SJCRH30 (cell line): ENCODE results near the gene ATXN7. TPM values are rescaled to one million over a fixed set of nuclear protein-coding genes. Genes with fewer than 3 reads are reported as not detected.

Experiments
- DNase-seq, 2 experiments: peaks; one replicate each; pipeline ENCODE4 v3.0.0-alpha.2; 2015 to 2020
- H3K27ac ChIP-seq: fragments of 250-450 bp; sonication (Bioruptor Pico); 2 replicates; pipeline ENCODE4 v1.5.1; 2020; ENCODE audit warnings: mild to moderate bottlenecking, moderate library complexity
- H3K27me3 ChIP-seq: fragments of 250-450 bp; sonication (Bioruptor Pico); 2 replicates; pipeline ENCODE4 v1.5.1; 2020; ENCODE audit warnings: mild to moderate bottlenecking, moderate library complexity
- H3K36me3 ChIP-seq: fragments of 250-450 bp; sonication (Bioruptor Pico); 2 replicates; pipeline ENCODE4 v1.5.1; 2020; ENCODE audit warnings: mild to moderate bottlenecking, moderate library complexity
- H3K4me1 ChIP-seq: fragments of 250-450 bp; sonication (Bioruptor Pico); 2 replicates; pipeline ENCODE4 v1.5.1; 2020; ENCODE audit warnings: mild to moderate bottlenecking, moderate library complexity
- H3K4me3 ChIP-seq: fragments of 250-450 bp; sonication (Bioruptor Pico); 2 replicates; pipeline ENCODE4 v1.5.1; 2020; ENCODE audit warnings: mild to moderate bottlenecking, moderate library complexity
- H3K9me3 ChIP-seq: fragments of 250-450 bp; sonication (Bioruptor Pico); replicated peaks from 2 replicates; pipeline ENCODE4 v1.5.1; 2020; ENCODE audit warnings: mild to moderate bottlenecking, moderate library complexity
- total RNA-seq: library from RNA; depleted of rRNA; stranded (reverse); fragments of >200 nt; shearing (Covaris generic); gene quantifications from 2 replicates; pipeline ENCODE4 v1.2.3, GENCODE V29; 2014

The ATXN7 gene
- total RNA-seq, 1 experiment from 2014 or later, result 10.4 TPM

DNA sequence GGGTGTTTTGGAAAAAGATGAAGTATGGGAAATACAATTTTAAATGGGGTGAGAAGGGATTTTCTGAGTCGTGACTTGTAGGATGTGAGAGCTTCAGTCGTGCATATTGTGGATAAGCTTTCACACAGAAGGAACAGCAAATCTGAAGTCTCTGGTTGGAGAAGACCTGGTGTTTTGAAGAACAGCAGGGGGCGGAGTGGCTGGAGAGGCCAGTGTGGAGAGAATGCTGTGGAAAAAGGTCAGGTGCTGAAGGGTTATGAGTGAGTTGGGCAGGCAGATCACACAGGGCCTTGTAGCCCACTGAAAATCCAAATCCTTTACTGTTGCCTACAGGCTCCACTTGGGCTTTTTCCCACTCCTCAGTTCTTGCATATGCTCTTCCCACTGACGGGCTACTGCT is 62.6 kb downstream of the ATXN7 start:
- Histone ChIP-seq H3K27ac (no peak overlapping the region), H3K4me1 (no peaks in the 10 kb centered on the region), H3K36me3 (peaks cover 7% of the 10 kb centered on the region), H3K9me3 (no peaks in the 10 kb centered on the region), H3K4me3 (no peak overlapping the region), H3K27me3 (no peaks in the 10 kb centered on the region)
- no peak for DNase-seq

DNA sequence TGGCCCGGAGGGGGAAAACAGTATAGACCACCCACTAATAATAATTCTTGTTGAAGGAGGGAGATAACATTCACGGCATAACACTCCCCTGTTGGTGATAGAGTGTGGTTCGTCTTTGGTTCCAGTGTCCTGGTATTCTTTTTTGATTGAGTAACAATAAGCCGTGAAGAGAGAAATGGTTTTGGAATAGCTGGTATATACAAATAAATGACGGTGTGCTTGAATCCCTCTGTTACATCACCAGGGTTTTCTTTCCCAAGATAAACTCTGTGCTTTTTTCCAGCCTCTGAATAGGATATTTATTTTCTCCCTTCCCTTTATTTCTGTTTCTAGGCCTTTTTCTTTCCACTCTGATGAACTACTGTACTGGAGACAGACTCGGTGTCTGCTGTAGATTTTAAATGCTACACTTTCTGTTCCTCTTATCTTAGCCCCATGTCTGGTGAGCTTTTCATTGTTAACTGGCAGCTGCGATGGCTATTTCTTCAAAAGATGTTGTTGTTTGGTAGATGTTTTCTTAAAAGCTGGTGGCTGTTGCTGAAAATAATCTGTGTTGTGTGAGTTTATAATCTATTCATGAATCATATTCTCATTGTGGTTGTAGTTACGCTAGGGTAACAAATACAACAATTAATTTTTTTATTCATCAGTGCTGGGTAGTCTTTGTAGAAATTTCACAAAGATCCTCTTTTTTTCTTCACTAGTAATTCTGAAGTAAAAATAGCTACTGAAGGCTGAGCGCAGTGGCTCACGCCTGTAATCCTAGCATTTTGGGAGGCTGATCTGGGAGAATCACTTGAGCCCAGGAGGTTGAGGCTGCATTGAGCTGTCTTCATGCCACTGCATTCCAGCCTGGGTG is 64.0 kb downstream of the ATXN7 start:
- DNase-seq, result no peak
- no peaks in the 10 kb centered on the region for H3K9me3 ChIP-seq
- peaks cover 2% of the 10 kb centered on the region; the same call in 1 of the 2 replicates for H3K36me3 ChIP-seq
- H3K4me3 ChIP-seq, result no peak overlapping the region
- no peaks in the 10 kb centered on the region for H3K4me1 ChIP-seq
- no peaks in the 10 kb centered on the region for H3K27me3 ChIP-seq
- no peak overlapping the region for H3K27ac ChIP-seq

- no peaks in the 10 kb centered on the region for H3K4me1 ChIP-seq
- H3K27ac ChIP-seq, result no peak overlapping the region
- no peaks in the 10 kb centered on the region for H3K9me3 ChIP-seq
- no peaks in the 10 kb centered on the region; the same call in none of the 2 replicates for H3K36me3 ChIP-seq
- no peak overlapping the region for H3K4me3 ChIP-seq
- no peaks in the 10 kb centered on the region for H3K27me3 ChIP-seq
- DNase-seq, result no peak
These were observed 67.6 kb downstream of the ATXN7 start for GRCh38 chr3:63931290-63931689.

DNA sequence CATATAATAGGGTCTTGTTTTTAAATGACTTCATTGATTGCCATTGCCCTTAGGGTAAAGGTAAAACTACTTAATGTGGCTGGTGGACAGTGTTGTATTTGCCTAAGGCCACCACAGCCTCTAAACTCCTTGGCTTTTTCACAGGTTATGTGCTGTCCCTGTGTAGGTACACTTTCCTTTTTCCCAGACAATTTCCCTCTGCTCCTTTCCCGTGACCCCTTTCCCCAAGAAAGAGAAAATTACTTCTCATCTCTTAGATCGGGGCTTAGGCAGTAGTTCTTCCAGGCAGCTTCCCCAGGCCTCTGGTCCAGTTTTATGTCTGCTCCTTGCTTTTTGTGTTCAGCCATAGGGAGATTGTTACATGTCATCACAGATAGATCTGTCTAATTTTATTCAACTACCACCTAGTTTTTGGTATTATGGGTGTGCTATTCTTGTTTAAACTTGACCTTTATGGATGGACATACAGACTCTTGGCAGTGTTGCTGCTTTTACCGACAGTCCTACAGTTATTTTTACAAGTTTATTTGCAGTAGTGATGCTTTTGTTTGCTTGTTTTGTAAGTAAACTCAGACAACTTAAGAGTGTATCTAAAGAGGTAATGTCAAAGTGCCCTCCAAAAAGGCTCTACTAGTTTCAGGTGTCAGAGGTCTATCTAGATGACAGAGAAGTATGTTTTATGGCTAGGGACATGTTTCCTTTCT is 69.0 kb downstream of the ATXN7 start:
- H3K4me1 ChIP-seq, result no peaks in the 10 kb centered on the region
- DNase-seq, result no peak
- no peaks in the 10 kb centered on the region for H3K27me3 ChIP-seq
- H3K9me3 ChIP-seq, result no peaks in the 10 kb centered on the region
- H3K4me3 ChIP-seq, result no peak overlapping the region
- no peaks in the 10 kb centered on the region; the same call in 1 of the 2 replicates for H3K36me3 ChIP-seq
- no peak overlapping the region for H3K27ac ChIP-seq

DNA sequence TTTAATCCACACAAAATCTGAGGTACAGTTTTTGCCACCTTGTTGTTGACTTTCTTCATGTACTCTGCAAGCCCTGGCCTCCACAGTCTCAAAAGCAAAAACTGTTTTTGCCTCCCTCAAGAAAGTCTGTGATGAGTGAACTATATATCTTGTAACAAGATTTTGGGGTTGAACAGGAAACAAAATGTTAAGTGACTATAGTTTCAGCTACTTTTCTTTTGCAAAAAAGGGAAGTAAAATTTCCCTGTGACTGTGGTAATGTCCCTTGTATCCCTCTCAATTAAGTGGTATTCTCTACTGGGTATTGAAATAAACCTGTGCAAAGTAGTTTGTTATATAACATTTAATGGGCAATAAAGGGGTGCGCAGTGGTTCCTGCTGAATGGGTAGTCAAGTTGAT is 69.8 kb downstream of the ATXN7 start:
- H3K27me3 ChIP-seq, result no peaks in the 10 kb centered on the region
- no peaks in the 10 kb centered on the region; the same call in 1 of the 2 replicates for H3K36me3 ChIP-seq
- H3K4me3 ChIP-seq, result no peak overlapping the region
- H3K9me3 ChIP-seq, result no peaks in the 10 kb centered on the region
- no peaks in the 10 kb centered on the region for H3K4me1 ChIP-seq
- no peak for DNase-seq
- H3K27ac ChIP-seq, result no peak overlapping the region

DNA sequence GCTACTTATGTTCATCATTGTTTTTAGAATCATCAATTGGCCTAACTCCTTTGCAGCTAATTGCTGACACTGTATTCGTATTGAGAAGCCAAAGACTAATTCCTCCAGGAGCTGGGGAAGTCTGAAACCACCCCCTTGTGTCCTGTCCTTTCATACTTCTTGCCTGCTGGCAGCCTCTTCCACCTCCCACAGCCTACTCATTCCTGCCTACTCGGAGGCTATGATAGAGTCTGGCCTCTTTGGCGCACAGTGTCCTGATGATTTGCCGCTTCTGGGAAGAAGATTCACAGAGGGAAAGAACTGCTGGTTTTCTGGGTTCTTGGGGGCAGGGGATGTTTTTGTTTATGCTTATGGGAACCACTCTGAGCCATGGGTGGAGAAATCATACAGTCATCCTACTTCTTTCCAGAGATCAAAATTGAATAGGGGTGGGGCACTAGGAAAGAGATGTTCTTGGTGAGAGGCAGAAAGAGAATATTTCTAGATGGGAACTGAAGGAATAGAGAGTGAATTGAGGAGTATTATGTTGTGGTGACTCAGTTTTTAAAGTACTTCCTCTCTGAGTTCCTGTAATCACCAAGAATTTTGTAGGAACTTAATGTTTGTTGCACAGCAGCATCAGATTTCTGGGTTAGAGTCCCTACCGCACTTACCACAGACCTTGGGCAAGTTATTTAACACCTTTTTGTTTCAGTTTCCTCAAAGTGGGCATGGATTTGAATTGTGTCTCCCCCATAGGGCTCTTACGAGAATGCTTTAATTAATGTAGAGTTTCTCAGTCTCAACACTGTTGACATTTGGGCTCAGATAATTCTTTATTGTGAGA is 70.6 kb downstream of the ATXN7 start:
- H3K27me3 ChIP-seq, result no peaks in the 10 kb centered on the region
- no peak overlapping the region for H3K27ac ChIP-seq
- H3K9me3 ChIP-seq, result no peaks in the 10 kb centered on the region
- no peak for DNase-seq
- H3K36me3 ChIP-seq, result no peaks in the 10 kb centered on the region; the same call in 1 of the 2 replicates
- no peak overlapping the region for H3K4me3 ChIP-seq
- H3K4me1 ChIP-seq, result no peaks in the 10 kb centered on the region

DNA sequence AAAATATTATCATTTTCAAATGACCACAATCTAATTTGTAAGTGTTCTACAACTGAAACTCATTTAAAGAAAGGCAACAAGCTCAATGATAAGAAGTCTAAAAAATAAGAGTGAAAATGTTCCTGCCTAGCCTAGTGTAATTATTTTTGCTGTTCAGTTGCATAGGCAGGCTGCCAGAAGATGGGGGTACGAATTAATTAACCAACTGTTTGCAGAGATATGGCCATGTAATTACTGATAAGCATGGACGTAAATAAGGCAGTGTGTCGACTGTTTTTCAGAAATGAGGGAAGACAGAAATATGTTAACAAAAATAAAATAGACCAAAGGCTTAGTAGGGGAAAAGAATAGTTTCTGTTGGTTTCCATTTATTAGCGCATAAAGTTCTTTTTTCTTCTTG is 73.3 kb downstream of the ATXN7 start:
- Histone ChIP-seq H3K27me3 (no peaks in the 10 kb centered on the region), H3K36me3 (no peaks in the 10 kb centered on the region; the same call in 1 of the 2 replicates), H3K9me3 (no peaks in the 10 kb centered on the region), H3K4me3 (no peak overlapping the region), H3K4me1 (no peaks in the 10 kb centered on the region), H3K27ac (no peak overlapping the region)
- DNase-seq, result no peak

DNA sequence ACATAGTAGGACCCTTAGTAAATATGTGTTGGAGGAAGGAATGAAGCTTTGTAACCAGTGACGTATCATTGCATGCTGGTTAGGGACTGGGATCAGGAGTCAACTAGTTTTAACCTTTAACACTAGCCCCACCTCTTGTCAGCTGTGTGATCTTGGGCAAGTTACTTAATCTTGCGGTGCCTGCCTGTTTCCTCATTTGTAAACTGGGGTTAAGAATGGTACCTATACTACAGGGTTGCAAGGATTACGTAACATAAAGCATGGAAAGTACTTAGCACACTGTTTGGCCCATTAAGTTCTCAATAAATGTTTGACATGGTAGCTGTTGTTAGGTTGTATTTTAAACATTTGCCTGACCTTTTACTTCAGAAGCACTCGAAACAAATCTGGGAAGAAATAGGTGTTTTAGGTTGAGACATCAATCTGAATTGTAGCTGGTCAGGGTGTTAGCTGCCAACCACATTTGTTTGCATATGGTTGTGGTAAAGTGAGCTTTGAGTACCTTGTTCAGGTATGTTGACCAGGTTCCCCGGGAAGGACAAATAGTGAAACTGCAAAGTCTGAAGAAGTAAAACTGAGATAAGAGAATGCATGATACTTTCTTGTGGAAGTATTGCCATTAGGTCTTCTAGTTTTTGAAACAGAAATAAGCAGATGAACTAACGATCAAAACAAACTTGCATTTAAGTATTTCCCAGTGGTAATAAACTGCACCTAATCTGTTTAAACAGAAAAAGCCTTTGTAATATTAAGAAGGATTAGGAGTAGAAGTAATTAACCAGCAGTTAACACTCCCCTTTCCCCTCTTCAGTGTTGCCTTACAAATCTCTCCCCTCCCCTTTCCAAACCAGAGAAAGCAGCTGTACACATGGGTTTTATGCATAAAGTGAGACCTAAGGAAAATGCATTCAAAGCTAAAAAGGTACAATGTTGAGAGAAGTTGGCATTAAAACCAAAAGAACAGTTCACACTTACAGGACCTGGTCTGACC is 74.3 kb downstream of the ATXN7 start:
- no peaks in the 10 kb centered on the region for H3K27me3 ChIP-seq

DNA sequence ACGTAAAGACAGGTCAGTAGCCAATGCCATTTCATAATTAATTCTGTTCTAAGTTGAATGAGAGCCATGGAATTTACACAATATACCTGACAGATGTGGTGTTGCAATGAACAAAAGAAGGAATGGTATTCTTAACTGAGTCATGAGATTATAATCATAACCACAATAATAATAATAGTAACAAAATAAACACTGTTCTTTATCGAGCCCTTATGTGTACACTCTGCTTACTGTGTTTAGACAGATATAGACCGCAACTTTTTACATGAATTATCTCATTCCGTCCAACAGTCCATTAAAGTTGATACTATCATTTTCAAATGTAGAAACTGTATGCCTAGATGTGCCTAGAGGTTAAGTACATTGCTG is 76.7 kb downstream of the ATXN7 start:
- DNase-seq, result no peak
- Histone ChIP-seq H3K36me3 (no peaks in the 10 kb centered on the region; the same call in 1 of the 2 replicates), H3K4me1 (no peaks in the 10 kb centered on the region), H3K27ac (no peak overlapping the region), H3K27me3 (no peaks in the 10 kb centered on the region), H3K9me3 (no peaks in the 10 kb centered on the region), H3K4me3 (no peak overlapping the region)

More for the DNA sequence above, 74.3 kb downstream of the ATXN7 start:
- no peak for DNase-seq
- Histone ChIP-seq H3K36me3 (no peaks in the 10 kb centered on the region; the same call in 1 of the 2 replicates), H3K4me3 (no peak overlapping the region), H3K27ac (no peak overlapping the region), H3K9me3 (no peaks in the 10 kb centered on the region), H3K4me1 (no peaks in the 10 kb centered on the region)

GRCh38 chr3:63942528-63942927 is 78.9 kb downstream of the ATXN7 start:
- Histone ChIP-seq H3K27me3 (no peaks in the 10 kb centered on the region), H3K4me1 (no peaks in the 10 kb centered on the region), H3K36me3 (no peaks in the 10 kb centered on the region), H3K9me3 (no peaks in the 10 kb centered on the region), H3K27ac (no peak overlapping the region), H3K4me3 (no peak overlapping the region)
- no peak for DNase-seq

- DNase-seq, result no peak
- Histone ChIP-seq H3K27me3 (no peaks in the 10 kb centered on the region), H3K4me3 (no peak overlapping the region)
These were observed 80.0 kb downstream of the ATXN7 start for GRCh38 chr3:63943678-63944077.

DNA sequence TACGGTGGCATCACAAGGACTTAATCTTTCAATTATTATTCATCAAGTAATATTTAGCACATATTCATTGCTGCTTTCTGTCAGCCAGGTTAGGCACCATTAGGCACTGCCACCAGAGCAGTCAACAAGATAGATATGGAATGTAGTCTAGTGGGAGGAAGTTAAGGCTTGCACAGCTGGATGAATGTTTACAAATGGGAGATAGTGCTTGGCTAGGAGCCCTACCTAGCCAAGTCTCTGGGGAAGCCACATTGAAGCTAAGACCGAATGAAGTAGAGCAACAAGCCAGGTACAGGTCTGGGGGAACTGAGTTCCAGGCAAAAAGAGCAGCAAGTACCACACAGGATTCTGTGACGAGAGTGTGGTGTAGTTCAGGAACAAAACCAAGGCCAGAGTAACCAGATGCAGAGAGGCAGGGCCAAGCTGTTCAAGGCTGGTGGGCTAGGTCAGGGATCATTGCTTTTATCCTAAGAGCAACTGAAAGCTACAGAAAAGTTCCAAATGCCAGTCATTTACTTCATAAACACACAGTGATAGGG is 82.0 kb downstream of the ATXN7 start:
- Histone ChIP-seq H3K4me1 (no peaks in the 10 kb centered on the region), H3K27me3 (no peaks in the 10 kb centered on the region), H3K36me3 (no peaks in the 10 kb centered on the region), H3K4me3 (no peak overlapping the region), H3K9me3 (no peaks in the 10 kb centered on the region), H3K27ac (no peak overlapping the region)
- DNase-seq, result no peak

More at GRCh38 chr3:63943678-63944077, 80.0 kb downstream of the ATXN7 start:
- Histone ChIP-seq H3K36me3 (no peaks in the 10 kb centered on the region), H3K4me1 (no peaks in the 10 kb centered on the region), H3K9me3 (no peaks in the 10 kb centered on the region), H3K27ac (no peak overlapping the region)

DNA sequence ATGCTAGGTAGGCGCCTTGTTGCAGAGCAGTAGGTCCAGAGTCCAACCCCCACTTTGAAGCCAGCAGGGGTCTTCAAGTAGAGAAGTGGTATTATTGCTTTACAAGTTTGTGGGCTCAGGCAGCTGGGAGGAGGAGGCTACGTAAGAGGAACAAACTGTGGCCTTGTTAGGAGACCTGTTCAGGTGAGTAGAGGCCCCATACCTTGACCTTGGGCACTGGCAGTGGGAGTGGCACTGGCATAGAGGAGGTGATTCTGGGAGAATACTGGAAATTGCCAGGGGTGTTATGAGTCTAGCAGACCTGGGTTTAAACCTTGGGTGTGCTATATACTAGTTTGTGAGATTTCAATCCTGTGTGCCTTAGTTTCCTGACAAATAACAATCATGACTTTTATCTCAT is 83.1 kb downstream of the ATXN7 start:
- no peaks in the 10 kb centered on the region for H3K27me3 ChIP-seq
- DNase-seq, result no peak

More for the DNA sequence above, 83.1 kb downstream of the ATXN7 start:
- H3K9me3 ChIP-seq, result no peaks in the 10 kb centered on the region
- peaks cover 8% of the 10 kb centered on the region; the same call in 1 of the 2 replicates for H3K4me1 ChIP-seq
- H3K4me3 ChIP-seq, result no peak overlapping the region
- no peak overlapping the region for H3K27ac ChIP-seq
- H3K36me3 ChIP-seq, result no peaks in the 10 kb centered on the region
